Natural killer cell (primary cell): ENCODE data around the gene SLC8A1. TPM values are rescaled to one million over a fixed set of nuclear protein-coding genes. Genes with fewer than 3 reads are reported as not detected.

ENCODE experiments used
- ATAC-seq, 3 donors: fragments of 150-1000 bp in 2 of 3; fragments of 200-7000 bp in 1 of 3; cut with Tn5 transposase; 1 replicate in 1 of 3; 2 replicates in 2 of 3; pipeline ENCODE4 v1.10.0; 2021; ENCODE audit warnings: mild to moderate bottlenecking in 2 of 3, moderate library complexity in 2 of 3
- DNase-seq, 2 donors: peaks; one replicate each; pipeline versions ENCODE4 v3.0.0 to v3.0.0-alpha.2; 2013 to 2021; ENCODE audit warnings: mixed read lengths in 1 of 2
- H3K27ac ChIP-seq: one replicate; pipeline ENCODE4 v1.5.1; 2013; ENCODE audit warnings: mild to moderate bottlenecking, low read length
- H3K27me3 ChIP-seq: one replicate; pipeline ENCODE4 v1.6.1; 2013; ENCODE audit warnings: low read length; ENCODE audit not compliant: control insufficient read depth, insufficient read depth
- H3K36me3 ChIP-seq: one replicate; pipeline ENCODE4 v1.6.1; 2013; ENCODE audit warnings: low read length; ENCODE audit not compliant: control insufficient read depth, insufficient read depth
- H3K4me1 ChIP-seq: one replicate; pipeline ENCODE4 v1.6.1; 2013; ENCODE audit warnings: low read length; ENCODE audit not compliant: control insufficient read depth, insufficient read depth
- H3K4me3 ChIP-seq: one replicate; pipeline ENCODE4 v1.5.1; 2013; ENCODE audit warnings: low read length
- H3K9me3 ChIP-seq: one replicate; pipeline ENCODE4 v1.6.1; 2013; ENCODE audit warnings: low read length; ENCODE audit not compliant: control insufficient read depth, insufficient read depth
- H3K27ac Mint-ChIP-seq, 2 donors: one replicate each; pipeline ENCODE4 v1.8.0; 2022; ENCODE audit warnings: mild to moderate bottlenecking in 2 of 2, mixed read lengths in 2 of 2, moderate library complexity in 1 of 2
- H3K27me3 Mint-ChIP-seq, 2 donors: one replicate each; pipeline ENCODE4 v1.8.0; 2022; ENCODE audit warnings: low read depth in 2 of 2, mixed read lengths in 2 of 2
- H3K36me3 Mint-ChIP-seq: one replicate; pipeline ENCODE4 v1.8.0; 2022; ENCODE audit warnings: mixed read lengths
- H3K4me1 Mint-ChIP-seq, 2 donors: one replicate each; pipeline ENCODE4 v1.8.0; 2022; ENCODE audit warnings: mixed read lengths in 2 of 2
- H3K4me3 Mint-ChIP-seq: one replicate; pipeline ENCODE4 v1.8.0; 2022; ENCODE audit warnings: mild to moderate bottlenecking, moderate library complexity, mixed read lengths
- H3K9me3 Mint-ChIP-seq, 2 donors: one replicate each; pipeline ENCODE4 v1.8.0; 2022; ENCODE audit warnings: mixed read lengths in 2 of 2
- CTCF ChIP-seq: fragments of 200-600 bp; IDR thresholded peaks from one replicate; pipeline ENCODE4 v1.8.0; 2022; ENCODE audit warnings: antibody characterized with exemption
- WGBS: methylation state at CpG from one replicate; pipeline ENCODE4 v1.1.7; 2013; ENCODE audit warnings: missing lambda C conversion rate; ENCODE audit not compliant: insufficient coverage; 5-methylcytosine and 5-hydroxymethylcytosine counted together
- intact Hi-C: fragments of 100-400 bp; cut with micrococcal nuclease; formaldehyde crosslinking; loops from one replicate; pipeline ENCODE4 v1.14.2; 2022
- total RNA-seq, 4 donors: library from RNA; stranded (reverse); fragments of 120-200 nt in 1 of 4; gene quantifications; one replicate each; pipeline versions ENCODE4 v1.2.3 to v1.2.4, GENCODE V29; 2013 to 2022

The SLC8A1 gene
- total RNA-seq, 3 donors from 2014 or later (not counting 1 experiment from before 2014, with no cell fraction given), result 1.4 to 4.7 (median 3.6) TPM

- ATAC-seq (no peak), DNase-seq (no peak)
- intact Hi-C loops, result no loop called here
- Mint-ChIP-seq H3K9me3 (peaks cover 2 to 6% of the 10 kb centered on the region in 2 donors), H3K27ac (no peak overlapping the region), H3K4me1 (no peaks in the 10 kb centered on the region), H3K36me3 (no peaks in the 10 kb centered on the region), H3K4me3 (no peak overlapping the region), H3K27me3 (no peaks in the 10 kb centered on the region)
- Histone ChIP-seq H3K27me3 (no peaks in the 10 kb centered on the region), H3K9me3 (no peaks in the 10 kb centered on the region), H3K4me1 (no peaks in the 10 kb centered on the region), H3K4me3 (no peak overlapping the region), H3K27ac (no peak overlapping the region), H3K36me3 (no peaks in the 10 kb centered on the region)
- no peak for TF ChIP-seq CTCF
- 83% methylated on average over 2 of the region's 2 CpGs for WGBS
Observed at GRCh38 chr2:40106061-40106460, 345.8 kb downstream of the SLC8A1 start.

- Mint-ChIP-seq H3K9me3 (peaks cover 2 to 6% of the 10 kb centered on the region in 2 donors), H3K27ac (no peak overlapping the region), H3K36me3 (no peaks in the 10 kb centered on the region), H3K27me3 (no peaks in the 10 kb centered on the region), H3K4me3 (no peak overlapping the region), H3K4me1 (no peaks in the 10 kb centered on the region)
- intact Hi-C loops, result no loop called here
- no peak for TF ChIP-seq CTCF
- Histone ChIP-seq H3K9me3 (no peaks in the 10 kb centered on the region), H3K4me3 (no peak overlapping the region), H3K27me3 (no peaks in the 10 kb centered on the region), H3K27ac (no peak overlapping the region), H3K4me1 (no peaks in the 10 kb centered on the region), H3K36me3 (no peaks in the 10 kb centered on the region)
- WGBS, result 83% methylated on average over 4 of the region's 5 CpGs
- ATAC-seq (no peak), DNase-seq (no peak)
Observed at GRCh38 chr2:40105593-40105992, 346.3 kb downstream of the SLC8A1 start.

GRCh38 chr2:40103590-40103989, 348.3 kb downstream of the SLC8A1 start:
- Histone ChIP-seq H3K4me3 (no peak overlapping the region), H3K36me3 (no peaks in the 10 kb centered on the region), H3K27me3 (no peaks in the 10 kb centered on the region), H3K4me1 (no peaks in the 10 kb centered on the region), H3K27ac (no peak overlapping the region), H3K9me3 (no peaks in the 10 kb centered on the region)
- Mint-ChIP-seq H3K27me3 (no peaks in the 10 kb centered on the region), H3K4me3 (no peak overlapping the region), H3K4me1 (no peaks in the 10 kb centered on the region), H3K9me3 (peaks cover 0 to 4% of the 10 kb centered on the region in 2 donors), H3K27ac (no peak overlapping the region), H3K36me3 (no peaks in the 10 kb centered on the region)
- WGBS, result 83% methylated on average over 1 of the region's 2 CpGs
- DNase-seq, result no peak
- TF ChIP-seq CTCF, result no peak
- ATAC-seq, result no peak
- intact Hi-C loops, result no loop called here

- Mint-ChIP-seq H3K27me3 (no peaks in the 10 kb centered on the region), H3K9me3 (peaks cover 0 to 4% of the 10 kb centered on the region in 2 donors), H3K36me3 (no peaks in the 10 kb centered on the region), H3K4me3 (no peak overlapping the region), H3K4me1 (no peaks in the 10 kb centered on the region), H3K27ac (no peak overlapping the region)
- Histone ChIP-seq H3K4me3 (no peak overlapping the region), H3K4me1 (no peaks in the 10 kb centered on the region), H3K27me3 (no peaks in the 10 kb centered on the region), H3K9me3 (no peaks in the 10 kb centered on the region), H3K36me3 (no peaks in the 10 kb centered on the region), H3K27ac (no peak overlapping the region)
- intact Hi-C loops, result no loop called here
- no peak for ATAC-seq
- TF ChIP-seq CTCF, result no peak
- DNase-seq, result no peak
- 96% methylated on average over 3 of the region's 3 CpGs for WGBS
Observed at GRCh38 chr2:40103163-40103562, 348.7 kb downstream of the SLC8A1 start.
